ENCODE results near the gene STX2.
"Not testable (repeated sequence)": the region's sequence is repeated elsewhere in the genome, so short reads cannot be mapped to it uniquely, and the experiment has no call there.

DNA sequence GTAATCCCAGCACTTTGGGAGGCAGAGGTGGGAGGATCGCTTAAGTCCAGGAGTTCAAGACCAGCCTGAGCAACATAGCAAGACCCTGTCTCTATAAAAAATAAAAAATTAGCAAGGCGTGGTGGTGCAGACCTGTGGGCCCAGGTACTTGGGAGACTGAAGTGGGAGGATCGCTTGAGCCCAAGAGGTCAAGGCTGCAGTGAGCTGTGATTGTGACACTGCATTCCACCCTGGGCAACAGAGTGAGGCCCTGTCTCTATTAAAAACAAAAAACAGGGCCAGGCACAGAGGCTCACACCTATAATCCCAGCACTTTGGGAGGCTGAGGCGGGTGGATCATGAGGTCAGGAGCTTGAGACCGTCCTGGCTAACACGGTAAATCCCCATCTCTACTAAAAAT lies 9.1 kb upstream of the STX2 start:
- TF ChIP-seq, protein P1, sequence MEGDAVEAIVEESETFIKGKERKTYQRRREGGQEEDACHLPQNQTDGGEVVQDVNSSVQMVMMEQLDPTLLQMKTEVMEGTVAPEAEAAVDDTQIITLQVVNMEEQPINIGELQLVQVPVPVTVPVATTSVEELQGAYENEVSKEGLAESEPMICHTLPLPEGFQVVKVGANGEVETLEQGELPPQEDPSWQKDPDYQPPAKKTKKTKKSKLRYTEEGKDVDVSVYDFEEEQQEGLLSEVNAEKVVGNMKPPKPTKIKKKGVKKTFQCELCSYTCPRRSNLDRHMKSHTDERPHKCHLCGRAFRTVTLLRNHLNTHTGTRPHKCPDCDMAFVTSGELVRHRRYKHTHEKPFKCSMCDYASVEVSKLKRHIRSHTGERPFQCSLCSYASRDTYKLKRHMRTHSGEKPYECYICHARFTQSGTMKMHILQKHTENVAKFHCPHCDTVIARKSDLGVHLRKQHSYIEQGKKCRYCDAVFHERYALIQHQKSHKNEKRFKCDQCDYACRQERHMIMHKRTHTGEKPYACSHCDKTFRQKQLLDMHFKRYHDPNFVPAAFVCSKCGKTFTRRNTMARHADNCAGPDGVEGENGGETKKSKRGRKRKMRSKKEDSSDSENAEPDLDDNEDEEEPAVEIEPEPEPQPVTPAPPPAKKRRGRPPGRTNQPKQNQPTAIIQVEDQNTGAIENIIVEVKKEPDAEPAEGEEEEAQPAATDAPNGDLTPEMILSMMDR (IDR thresholded peaks at IDR 0.05) = not testable (repeated sequence)
- TF ChIP-seq POLR2AphosphoS5 (IDR thresholded peaks at IDR 0.05; ENCODE audit: insufficient read depth in 1 of 2, low read depth in 1 of 2) = not testable (repeated sequence)
